ENCODE data around the gene MECP2.

The MECP2 gene

GRCh38 chrX:154032160-154032559 is 65.4 kb downstream of the MECP2 start:
- TF ChIP-seq GLIS3 (CRISPR knock-in tag; IDR thresholded peaks at IDR 0.05): no peak
- TF ChIP-seq PATZ1 (CRISPR knock-in tag; IDR thresholded peaks at IDR 0.05; ENCODE audit: borderline replicate concordance): no peak
- TF ChIP-seq ZC3H10 (CRISPR knock-in tag; IDR thresholded peaks at IDR 0.05): no peak
- no peak for TF ChIP-seq BACH2 (CRISPR knock-in tag; IDR thresholded peaks at IDR 0.05; ENCODE audit: borderline replicate concordance)
- TF ChIP-seq OSR1 (CRISPR knock-in tag; IDR thresholded peaks at IDR 0.05): no peak
- TF ChIP-seq ZFP30 (CRISPR knock-in tag; IDR thresholded peaks at IDR 0.05): no peak
- TF ChIP-seq ZNF8 (CRISPR knock-in tag; IDR thresholded peaks at IDR 0.05): no peak
- TF ChIP-seq CSRNP3 (CRISPR knock-in tag; IDR thresholded peaks at IDR 0.05): no peak
- TF ChIP-seq TOX (CRISPR knock-in tag; IDR thresholded peaks at IDR 0.05; ENCODE audit: borderline replicate concordance): no peak
- TF ChIP-seq RARB (CRISPR knock-in tag; IDR thresholded peaks at IDR 0.05): no peak
- no peak for TF ChIP-seq PPARA (CRISPR knock-in tag; IDR thresholded peaks at IDR 0.05; ENCODE audit: borderline replicate concordance)
- TF ChIP-seq CSDC2 (CRISPR knock-in tag; IDR thresholded peaks at IDR 0.05): no peak
- TF ChIP-seq ZFP3 (CRISPR knock-in tag; IDR thresholded peaks at IDR 0.05): no peak

GRCh38 chrX:154030715-154031305 is 66.7 kb downstream of the MECP2 start:
- no peak for TF ChIP-seq TCF4 (CRISPR knock-in tag; IDR thresholded peaks at IDR 0.05; ENCODE audit: borderline replicate concordance)
- TF ChIP-seq CSDC2 (CRISPR knock-in tag; IDR thresholded peaks at IDR 0.05): no peak
- no peak for TF ChIP-seq BACH2 (CRISPR knock-in tag; IDR thresholded peaks at IDR 0.05; ENCODE audit: borderline replicate concordance)
- TF ChIP-seq CSRNP3 (CRISPR knock-in tag; IDR thresholded peaks at IDR 0.05): no peak
- no peak for TF ChIP-seq SNAI2 (CRISPR knock-in tag; IDR thresholded peaks at IDR 0.05)
- TF ChIP-seq ARNTL (CRISPR knock-in tag; IDR thresholded peaks at IDR 0.05; ENCODE audit: borderline replicate concordance, low read depth): no peak
- no peak for TF ChIP-seq ZFP3 (CRISPR knock-in tag; IDR thresholded peaks at IDR 0.05)
- TF ChIP-seq ZC3H10 (CRISPR knock-in tag; IDR thresholded peaks at IDR 0.05): no peak
- TF ChIP-seq ZFP30 (CRISPR knock-in tag; IDR thresholded peaks at IDR 0.05): no peak
- no peak for TF ChIP-seq OSR1 (CRISPR knock-in tag; IDR thresholded peaks at IDR 0.05)
- no peak for TF ChIP-seq ZNF70 (CRISPR knock-in tag; IDR thresholded peaks at IDR 0.05)
- no peak for TF ChIP-seq ESRRG (CRISPR knock-in tag; IDR thresholded peaks at IDR 0.05)
- TF ChIP-seq TSHZ2 (CRISPR knock-in tag; IDR thresholded peaks at IDR 0.05): no peak
- TF ChIP-seq CREB5 (CRISPR knock-in tag; IDR thresholded peaks at IDR 0.05; ENCODE audit: low read depth): no peak
- ATAC-seq: no peak

More at GRCh38 chrX:154032160-154032559, 65.4 kb downstream of the MECP2 start:
- no peak for ATAC-seq

- no peak for ATAC-seq
- TF ChIP-seq ESRRG (CRISPR knock-in tag; IDR thresholded peaks at IDR 0.05): no peak
- no peak for TF ChIP-seq TSHZ2 (CRISPR knock-in tag; IDR thresholded peaks at IDR 0.05)
- no peak for TF ChIP-seq ZFP3 (CRISPR knock-in tag; IDR thresholded peaks at IDR 0.05)
- no peak for TF ChIP-seq POU6F1 (CRISPR knock-in tag; IDR thresholded peaks at IDR 0.05; ENCODE audit: borderline replicate concordance, low read depth)
- TF ChIP-seq CSRNP3 (CRISPR knock-in tag; IDR thresholded peaks at IDR 0.05): no peak
- no peak for TF ChIP-seq RARB (CRISPR knock-in tag; IDR thresholded peaks at IDR 0.05)
- no peak for TF ChIP-seq PPARA (CRISPR knock-in tag; IDR thresholded peaks at IDR 0.05; ENCODE audit: borderline replicate concordance)
- TF ChIP-seq ZNF565 (CRISPR knock-in tag; conservative IDR thresholded peaks at IDR 0.05; ENCODE audit: low read depth): no peak
These were observed 67.3 kb downstream of the MECP2 start for GRCh38 chrX:154030266-154030665.

Data from SK-N-SH treated with all-trans-retinoic acid at 6 μM for 48 hours (cell line).